Measurements from ENCODE around the gene ZNF827. TPM values are rescaled to one million over a fixed set of nuclear protein-coding genes. Genes with fewer than 3 reads are reported as not detected.

The ZNF827 gene
- total RNA-seq, 1 donor from 2014 or later = 19.5 TPM

- no peak for TF ChIP-seq CTCF (IDR thresholded peaks at IDR 0.05)
- Histone ChIP-seq H3K4me3 (no peak overlapping the region), H3K27me3 (no peaks in the 10 kb centered on the region), H3K27ac (peak overlapping the region; percentile 78 to 81), H3K4me1 (peaks cover 5 to 16% of the 10 kb centered on the region in 2 donors), H3K36me3 (no peaks in the 10 kb centered on the region), H3K9me3 (no peaks in the 10 kb centered on the region)
- intact Hi-C loops (cut with DNase I) = loop anchor here (5.0 to 10.0 kb wide), 2 partner anchors 46 to 404 kb away; partner anchors contain the start of gene SMAD1
- no peak for DNase-seq (ENCODE audit: low spot score in 2 of 2)
Observed at GRCh38 chr4:145888393-145888792, 50.2 kb downstream of the ZNF827 start.

- peak overlapping the region in 1 of 2 donors; percentile 12 for H3K4me3 ChIP-seq
- intact Hi-C loops (cut with DNase I) = loop anchor here (2.0 to 10.0 kb wide), 4 partner anchors 45 to 403 kb away; partner anchors contain the start of gene SMAD1
- H3K27ac ChIP-seq = peak overlapping the region; percentile 78 to 81
Observed at GRCh38 chr4:145887241-145887991, 51.2 kb downstream of the ZNF827 start.

GRCh38 chr4:145886871-145887240, 51.8 kb downstream of the ZNF827 start:
- no peaks in the 10 kb centered on the region for H3K9me3 ChIP-seq
- H3K4me1 ChIP-seq = peaks cover 5 to 21% of the 10 kb centered on the region in 2 donors
- peak overlapping the region; percentile 78 to 81 for H3K27ac ChIP-seq
- H3K4me3 ChIP-seq = no peak overlapping the region
- H3K36me3 ChIP-seq = no peaks in the 10 kb centered on the region
- intact Hi-C loops (cut with DNase I) = loop anchor here (2.0 to 10.0 kb wide), 4 partner anchors 45 to 402 kb away; partner anchors contain the start of gene SMAD1
- no peak for TF ChIP-seq CTCF (IDR thresholded peaks at IDR 0.05)
- no peak for DNase-seq (ENCODE audit: low spot score in 2 of 2)
- no peaks in the 10 kb centered on the region for H3K27me3 ChIP-seq

More at GRCh38 chr4:145887241-145887991, 51.2 kb downstream of the ZNF827 start:
- TF ChIP-seq CTCF (IDR thresholded peaks at IDR 0.05) = peak in 1 of 3 experiments; percentile 28
- H3K4me1 ChIP-seq = peaks cover 5 to 16% of the 10 kb centered on the region in 2 donors
- no peaks in the 10 kb centered on the region for H3K27me3 ChIP-seq
- no peaks in the 10 kb centered on the region for H3K9me3 ChIP-seq
- no peak for DNase-seq (ENCODE audit: low spot score in 2 of 2)
- H3K36me3 ChIP-seq = no peaks in the 10 kb centered on the region

GRCh38 chr4:145885666-145886065, 53.0 kb downstream of the ZNF827 start:
- H3K27me3 ChIP-seq = no peaks in the 10 kb centered on the region
- H3K9me3 ChIP-seq = no peaks in the 10 kb centered on the region
- peaks cover 9 to 26% of the 10 kb centered on the region in 2 donors for H3K4me1 ChIP-seq
- H3K36me3 ChIP-seq = no peaks in the 10 kb centered on the region
- TF ChIP-seq CTCF (IDR thresholded peaks at IDR 0.05) = no peak
- intact Hi-C loops (cut with DNase I) = loop anchor here (2.0 to 10.0 kb wide), 5 partner anchors 43 to 401 kb away; partner anchors contain the start of gene SMAD1
- no peak for DNase-seq (ENCODE audit: low spot score in 2 of 2)
- no peak overlapping the region for H3K4me3 ChIP-seq
- peak overlapping the region; percentile 52 to 66 for H3K27ac ChIP-seq

- no peak for DNase-seq (ENCODE audit: low spot score in 2 of 2)
- no peaks in the 10 kb centered on the region for H3K36me3 ChIP-seq
- TF ChIP-seq CTCF (IDR thresholded peaks at IDR 0.05) = no peak
- intact Hi-C loops (cut with DNase I) = loop anchor here (2.0 to 10.0 kb wide), 3 partner anchors 42 to 400 kb away; partner anchors contain the start of gene SMAD1
- no peaks in the 10 kb centered on the region for H3K9me3 ChIP-seq
- H3K27me3 ChIP-seq = no peaks in the 10 kb centered on the region
- peaks cover 9 to 31% of the 10 kb centered on the region in 2 donors for H3K4me1 ChIP-seq
- H3K4me3 ChIP-seq = no peak overlapping the region
- no peak overlapping the region for H3K27ac ChIP-seq
Observed at GRCh38 chr4:145884775-145885174, 53.8 kb downstream of the ZNF827 start.

All from ascending aorta (tissue), 2 donors.